Adrenal gland (tissue), 5 donors: Measurements from ENCODE around the gene ATP5PO.

Experiments used
- POLR2A ChIP-seq, 2 donors: fragments of 450-650 bp; IDR thresholded peaks; one replicate each; pipeline ENCODE4 v1.6.1; 2017; ENCODE audit warnings: antibody characterized with exemption in 2 of 2, mild to moderate bottlenecking in 2 of 2, moderate library complexity in 1 of 2
- TF ChIP-seq, protein P1 (sequence below), 6 experiments: fragments of 450-650 bp in 4 of 6; fragments of 200-600 bp in 2 of 6; sonication (generic) in 1 of 6; IDR thresholded peaks; 1 replicate in 5 of 6; 2 replicates in 1 of 6; pipeline versions ENCODE4 v1.5.1 to v1.8.0; 2016 to 2021; ENCODE audit warnings: antibody characterized with exemption in 6 of 6, mild to moderate bottlenecking in 2 of 6, moderate library complexity in 1 of 6
- donor health status: DM: no; HTN: no; CAD: no.

DNA sequence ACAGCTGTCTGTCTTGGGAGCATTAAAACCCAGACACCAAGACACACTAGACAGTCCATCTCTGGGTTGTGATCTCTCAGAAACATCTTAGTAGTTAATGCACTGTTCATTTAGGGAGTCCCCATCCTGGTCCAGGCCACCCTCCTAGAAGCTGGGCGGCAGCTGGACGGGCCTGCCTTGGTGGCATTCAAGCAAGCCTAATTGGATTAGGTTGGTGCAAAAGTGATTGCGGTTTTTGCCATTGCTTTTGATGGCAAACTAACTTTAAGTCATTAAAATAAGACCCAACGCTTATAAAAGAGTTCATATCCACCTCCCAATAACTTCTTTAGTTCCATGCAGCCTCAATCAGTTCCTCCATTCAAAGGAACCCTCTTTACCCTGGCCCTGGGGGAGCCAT is 21.7 kb downstream of the ATP5PO start:
- TF ChIP-seq POLR2A (IDR thresholded peaks at IDR 0.05): no peak
- TF ChIP-seq, protein P1, sequence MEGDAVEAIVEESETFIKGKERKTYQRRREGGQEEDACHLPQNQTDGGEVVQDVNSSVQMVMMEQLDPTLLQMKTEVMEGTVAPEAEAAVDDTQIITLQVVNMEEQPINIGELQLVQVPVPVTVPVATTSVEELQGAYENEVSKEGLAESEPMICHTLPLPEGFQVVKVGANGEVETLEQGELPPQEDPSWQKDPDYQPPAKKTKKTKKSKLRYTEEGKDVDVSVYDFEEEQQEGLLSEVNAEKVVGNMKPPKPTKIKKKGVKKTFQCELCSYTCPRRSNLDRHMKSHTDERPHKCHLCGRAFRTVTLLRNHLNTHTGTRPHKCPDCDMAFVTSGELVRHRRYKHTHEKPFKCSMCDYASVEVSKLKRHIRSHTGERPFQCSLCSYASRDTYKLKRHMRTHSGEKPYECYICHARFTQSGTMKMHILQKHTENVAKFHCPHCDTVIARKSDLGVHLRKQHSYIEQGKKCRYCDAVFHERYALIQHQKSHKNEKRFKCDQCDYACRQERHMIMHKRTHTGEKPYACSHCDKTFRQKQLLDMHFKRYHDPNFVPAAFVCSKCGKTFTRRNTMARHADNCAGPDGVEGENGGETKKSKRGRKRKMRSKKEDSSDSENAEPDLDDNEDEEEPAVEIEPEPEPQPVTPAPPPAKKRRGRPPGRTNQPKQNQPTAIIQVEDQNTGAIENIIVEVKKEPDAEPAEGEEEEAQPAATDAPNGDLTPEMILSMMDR (IDR thresholded peaks at IDR 0.05): no peak
